ENCODE results near the gene PIAS2. TPM values are rescaled to one million over a fixed set of nuclear protein-coding genes. Genes with fewer than 3 reads are reported as not detected.

Gene PIAS2
- total and polyA plus RNA-seq, 2 experiments from 2014 or later: 18.4 to 30.7 TPM

GRCh38 chr18:46820863-46821262 lies 96.4 kb downstream of the PIAS2 start:
- DNase-seq (ENCODE audit: low spot score): no peak
- H2AFZ ChIP-seq: no peak overlapping the region
- H3K79me2 ChIP-seq: no peaks in the 10 kb centered on the region
- no peak for TF ChIP-seq EZH2phosphoT487 (IDR thresholded peaks at IDR 0.05; ENCODE audit: low read depth, severe bottlenecking, unreplicated experiment)
- TF ChIP-seq EZH2 (IDR thresholded peaks at IDR 0.05; ENCODE audit: borderline replicate concordance): no peak
- no peak for TF ChIP-seq CTCF (IDR thresholded peaks at IDR 0.05; ENCODE audit: poor library complexity)
- H3K36me3 ChIP-seq (replicated peaks; ENCODE audit: insufficient read depth, low read depth): no peaks in the 10 kb centered on the region
- H3K4me2 ChIP-seq: no peak overlapping the region
- 97% methylated on average over 6 of the region's 6 CpGs for WGBS (ENCODE audit: low lambda C conversion rate, missing lambda C conversion rate)
- no peaks in the 10 kb centered on the region for H3K27me3 ChIP-seq
- H3K9me3 ChIP-seq (ENCODE audit: low read depth): no peaks in the 10 kb centered on the region
- H4K20me1 ChIP-seq (ENCODE audit: insufficient read depth, poor library complexity, severe bottlenecking): no peaks in the 10 kb centered on the region
- H3K27ac ChIP-seq: no peak overlapping the region
- no peak overlapping the region for H3K4me3 ChIP-seq
- no peaks in the 10 kb centered on the region for H3K4me1 ChIP-seq (ENCODE audit: insufficient read depth)
- H3K9me2 ChIP-seq (replicated peaks; ENCODE audit: insufficient read depth): no peaks in the 10 kb centered on the region

DNA sequence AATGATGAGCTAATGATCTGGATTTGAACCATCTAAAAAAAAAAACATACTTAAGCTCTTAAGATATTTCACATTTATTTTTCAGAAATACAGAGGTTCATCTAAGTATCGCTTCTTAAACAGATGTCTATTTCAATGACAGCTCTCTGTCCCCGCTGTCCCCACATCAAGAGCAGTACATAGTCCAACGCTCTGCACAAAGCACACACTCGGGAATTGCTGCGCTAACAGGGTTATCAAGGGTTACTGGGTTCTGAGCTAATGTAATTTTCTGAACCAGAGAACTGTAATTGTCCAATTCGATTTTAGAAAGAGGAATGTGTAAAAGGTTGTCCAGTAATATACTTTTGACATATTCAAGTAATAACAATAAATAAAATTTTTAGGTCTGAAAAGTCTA lies 101.6 kb downstream of the PIAS2 start:
- no peak for DNase-seq (ENCODE audit: low spot score)
- Histone ChIP-seq H3K4me3 (no peak overlapping the region), H2AFZ (no peak overlapping the region), H3K4me2 (no peak overlapping the region), H4K20me1 (ENCODE audit: insufficient read depth, poor library complexity, severe bottlenecking) (no peaks in the 10 kb centered on the region), H3K4me1 (ENCODE audit: insufficient read depth) (no peaks in the 10 kb centered on the region), H3K36me3 (replicated peaks; ENCODE audit: insufficient read depth, low read depth) (no peaks in the 10 kb centered on the region), H3K79me2 (no peaks in the 10 kb centered on the region), H3K9me3 (ENCODE audit: low read depth) (no peaks in the 10 kb centered on the region), H3K9me2 (replicated peaks; ENCODE audit: insufficient read depth) (no peaks in the 10 kb centered on the region), H3K27me3 (no peaks in the 10 kb centered on the region), H3K27ac (no peak overlapping the region)
- 91% methylated on average over 6 of the region's 6 CpGs for WGBS (ENCODE audit: low lambda C conversion rate, missing lambda C conversion rate)
- no peak for TF ChIP-seq CTCF (IDR thresholded peaks at IDR 0.05; ENCODE audit: poor library complexity)
- no peak for TF ChIP-seq EZH2 (IDR thresholded peaks at IDR 0.05; ENCODE audit: borderline replicate concordance)
- TF ChIP-seq EZH2phosphoT487 (IDR thresholded peaks at IDR 0.05; ENCODE audit: low read depth, severe bottlenecking, unreplicated experiment): no peak

- H3K27me3 ChIP-seq: no peaks in the 10 kb centered on the region
- no peaks in the 10 kb centered on the region for H3K79me2 ChIP-seq
- no peak for DNase-seq (ENCODE audit: low spot score)
- TF ChIP-seq EZH2phosphoT487 (IDR thresholded peaks at IDR 0.05; ENCODE audit: low read depth, severe bottlenecking, unreplicated experiment): no peak
- no peak for TF ChIP-seq EZH2 (IDR thresholded peaks at IDR 0.05; ENCODE audit: borderline replicate concordance)
- TF ChIP-seq CTCF (IDR thresholded peaks at IDR 0.05; ENCODE audit: poor library complexity): no peak
- H4K20me1 ChIP-seq (ENCODE audit: insufficient read depth, poor library complexity, severe bottlenecking): no peaks in the 10 kb centered on the region
- H3K4me1 ChIP-seq (ENCODE audit: insufficient read depth): no peaks in the 10 kb centered on the region
- H3K9me2 ChIP-seq (replicated peaks; ENCODE audit: insufficient read depth): no peaks in the 10 kb centered on the region
- WGBS (ENCODE audit: low lambda C conversion rate, missing lambda C conversion rate): 88% methylated on average over 4 of the region's 4 CpGs
- H3K36me3 ChIP-seq (replicated peaks; ENCODE audit: insufficient read depth, low read depth): no peaks in the 10 kb centered on the region
- H2AFZ ChIP-seq: no peak overlapping the region
- no peaks in the 10 kb centered on the region for H3K9me3 ChIP-seq (ENCODE audit: low read depth)
- no peak overlapping the region for H3K4me3 ChIP-seq
- no peak overlapping the region for H3K4me2 ChIP-seq
- H3K27ac ChIP-seq: no peak overlapping the region
Measured at GRCh38 chr18:46814399-46814798, 102.9 kb downstream of the PIAS2 start.

DNA sequence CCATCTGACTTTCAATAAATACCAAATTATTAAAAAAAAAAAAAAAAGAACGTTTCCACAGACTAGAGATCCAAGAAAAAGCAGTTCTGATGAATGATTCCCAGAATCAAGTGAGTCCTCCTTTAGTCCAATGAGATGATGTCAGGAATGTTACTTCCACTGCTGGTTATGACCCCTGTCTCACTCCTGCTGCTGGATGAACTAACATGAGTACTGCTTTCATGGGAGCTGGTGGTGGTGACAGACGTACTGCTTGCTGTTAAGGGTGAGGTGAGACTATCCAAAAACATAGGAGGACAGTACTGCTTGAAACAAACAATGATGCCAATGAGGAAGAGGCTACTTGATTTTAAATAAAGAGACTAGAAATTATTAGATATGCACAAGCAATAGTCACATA lies 105.0 kb downstream of the PIAS2 start:
- TF ChIP-seq EZH2phosphoT487 (IDR thresholded peaks at IDR 0.05; ENCODE audit: low read depth, severe bottlenecking, unreplicated experiment) (no peak), EZH2 (IDR thresholded peaks at IDR 0.05; ENCODE audit: borderline replicate concordance) (no peak), CTCF (IDR thresholded peaks at IDR 0.05; ENCODE audit: poor library complexity) (no peak)

More for the DNA sequence above, 105.0 kb downstream of the PIAS2 start:
- H3K36me3 ChIP-seq (replicated peaks; ENCODE audit: insufficient read depth, low read depth): no peaks in the 10 kb centered on the region
- no peak overlapping the region for H3K4me3 ChIP-seq
- WGBS (ENCODE audit: low lambda C conversion rate, missing lambda C conversion rate): 74% methylated on average over 2 of the region's 2 CpGs
- no peaks in the 10 kb centered on the region for H3K9me3 ChIP-seq (ENCODE audit: low read depth)
- H3K9me2 ChIP-seq (replicated peaks; ENCODE audit: insufficient read depth): no peaks in the 10 kb centered on the region
- no peak overlapping the region for H2AFZ ChIP-seq
- no peak overlapping the region for H3K4me2 ChIP-seq
- no peaks in the 10 kb centered on the region for H3K4me1 ChIP-seq (ENCODE audit: insufficient read depth)
- H3K27ac ChIP-seq: no peak overlapping the region
- H3K79me2 ChIP-seq: no peaks in the 10 kb centered on the region
- no peaks in the 10 kb centered on the region for H4K20me1 ChIP-seq (ENCODE audit: insufficient read depth, poor library complexity, severe bottlenecking)
- H3K27me3 ChIP-seq: no peaks in the 10 kb centered on the region
- DNase-seq (ENCODE audit: low spot score): no peak
